ENCODE data around the gene AGO1.
"Not testable (repeated sequence)": the region's sequence is repeated elsewhere in the genome, so short reads cannot be mapped to it uniquely, and the experiment has no call there.

AGO1 gene

GRCh38 chr1:35929730-35930592, 47.0 kb downstream of the AGO1 start:
- H3K27ac Mint-ChIP-seq = peak overlapping the region; percentile 98 to 99
- peak overlapping the region; percentile 88 to 91 for H3K4me3 Mint-ChIP-seq
- no peaks in the 10 kb centered on the region for H3K9me3 Mint-ChIP-seq
- DNase-seq (peak; percentile 11 to 33), ATAC-seq (peak; percentile 4)
- H3K27me3 Mint-ChIP-seq = no peaks in the 10 kb centered on the region
- H3K4me1 Mint-ChIP-seq = peaks cover 38% of the 10 kb centered on the region

- Mint-ChIP-seq H3K4me3 (peak within 1 kb of the TSS; percentile 96 to 97), H3K27ac (peak within 1 kb of the TSS; percentile 98 to 99), H3K27me3 (no peaks in the 10 kb centered on the region), H3K9me3 (no peaks in the 10 kb centered on the region), H3K4me1 (peaks cover 38% of the 10 kb centered on the region)
- ATAC-seq (peak; percentile 96), DNase-seq (peak; percentile 93 to 94)
These were observed 47.8 kb downstream of the AGO1 start, which contains the start of gene AGO3 for GRCh38 chr1:35930593-35931445. Gene AGO3, plus strand, starts transcription at chr1:35931105. Its CDS starts 322 bp downstream, at chr1:35931427.

- Mint-ChIP-seq H3K9me3 (no peaks in the 10 kb centered on the region), H3K27me3 (no peaks in the 10 kb centered on the region), H3K27ac (peak overlapping the region; percentile 94 to 97), H3K4me3 (peak overlapping the region; percentile 96 to 97), H3K4me1 (peaks cover 45% of the 10 kb centered on the region)
- no peak for ATAC-seq
- no peak for DNase-seq
These were observed 48.6 kb downstream of the AGO1 start for GRCh38 chr1:35931446-35932157.

- no peak for DNase-seq
- Mint-ChIP-seq H3K27ac (peak overlapping the region in 1 of 2 donors; percentile 63), H3K4me3 (peak overlapping the region; percentile 96 to 97), H3K27me3 (no peaks in the 10 kb centered on the region), H3K9me3 (no peaks in the 10 kb centered on the region), H3K4me1 (peaks cover 45% of the 10 kb centered on the region)
- ATAC-seq = no peak
These were observed 49.2 kb downstream of the AGO1 start for GRCh38 chr1:35932158-35932636.

- ATAC-seq (no peak), DNase-seq (no peak)
- H3K27ac Mint-ChIP-seq = no peak overlapping the region
- H3K4me1 Mint-ChIP-seq = peaks cover 45% of the 10 kb centered on the region
- peak overlapping the region; percentile 52 to 97 for H3K4me3 Mint-ChIP-seq
- no peaks in the 10 kb centered on the region for H3K9me3 Mint-ChIP-seq
- H3K27me3 Mint-ChIP-seq = no peaks in the 10 kb centered on the region
These were observed 49.9 kb downstream of the AGO1 start for GRCh38 chr1:35932941-35933340.

- no peaks in the 10 kb centered on the region for H3K27me3 Mint-ChIP-seq
- no peak for ATAC-seq
- DNase-seq = no peak
- no peak overlapping the region for H3K27ac Mint-ChIP-seq
- H3K4me1 Mint-ChIP-seq = peaks cover 38% of the 10 kb centered on the region
- H3K9me3 Mint-ChIP-seq = no peaks in the 10 kb centered on the region
- no peak overlapping the region for H3K4me3 Mint-ChIP-seq
These were observed 52.7 kb downstream of the AGO1 start for GRCh38 chr1:35935442-35936388.

GRCh38 chr1:35936838-35937237, 53.8 kb downstream of the AGO1 start:
- ATAC-seq (no peak), DNase-seq (no peak)
- Mint-ChIP-seq H3K27ac (peak overlapping the region in 1 of 2 donors; percentile 48), H3K4me1 (peaks cover 48% of the 10 kb centered on the region), H3K27me3 (no peaks in the 10 kb centered on the region), H3K4me3 (no peak overlapping the region), H3K9me3 (no peaks in the 10 kb centered on the region)

- Mint-ChIP-seq H3K4me1 (peaks cover 48% of the 10 kb centered on the region), H3K4me3 (no peak overlapping the region), H3K9me3 (no peaks in the 10 kb centered on the region), H3K27ac (no peak overlapping the region), H3K27me3 (no peaks in the 10 kb centered on the region)
- no peak for ATAC-seq
- no peak for DNase-seq
These were observed 56.5 kb downstream of the AGO1 start for GRCh38 chr1:35939484-35939883.

- no peak for ATAC-seq
- Mint-ChIP-seq H3K4me3 (no peak overlapping the region), H3K27me3 (no peaks in the 10 kb centered on the region), H3K9me3 (no peaks in the 10 kb centered on the region), H3K27ac (peak overlapping the region in 1 of 2 donors; percentile 29), H3K4me1 (peaks cover 68% of the 10 kb centered on the region)
- no peak for DNase-seq
These were observed 62.3 kb downstream of the AGO1 start for GRCh38 chr1:35945327-35945726.

GRCh38 chr1:35947547-35947946, 64.5 kb downstream of the AGO1 start:
- Mint-ChIP-seq H3K9me3 (no peaks in the 10 kb centered on the region), H3K27ac (no peak overlapping the region), H3K4me1 (peaks cover 46% of the 10 kb centered on the region), H3K27me3 (no peaks in the 10 kb centered on the region), H3K4me3 (no peak overlapping the region)
- ATAC-seq = no peak
- DNase-seq = no peak

- Mint-ChIP-seq H3K27me3 (no peaks in the 10 kb centered on the region), H3K27ac (peak overlapping the region in 1 of 2 donors; percentile 19), H3K4me3 (no peak overlapping the region), H3K4me1 (no peaks in the 10 kb centered on the region), H3K9me3 (no peaks in the 10 kb centered on the region)
- no peak for DNase-seq
- no peak for ATAC-seq
These were observed 75.5 kb downstream of the AGO1 start for GRCh38 chr1:35958558-35958957.

GRCh38 chr1:35959304-35959703, 76.3 kb downstream of the AGO1 start:
- Mint-ChIP-seq H3K27me3 (no peaks in the 10 kb centered on the region), H3K9me3 (no peaks in the 10 kb centered on the region), H3K4me3 (no peak overlapping the region), H3K27ac (no peak overlapping the region), H3K4me1 (no peaks in the 10 kb centered on the region)
- DNase-seq = no peak
- no peak for ATAC-seq

- no peaks in the 10 kb centered on the region for H3K9me3 Mint-ChIP-seq
- H3K4me3 Mint-ChIP-seq = no peak overlapping the region
- no peak for ATAC-seq
- DNase-seq = no peak
- H3K4me1 Mint-ChIP-seq = no peaks in the 10 kb centered on the region
- no peaks in the 10 kb centered on the region for H3K27me3 Mint-ChIP-seq
- H3K27ac Mint-ChIP-seq = no peak overlapping the region
These were observed 79.9 kb downstream of the AGO1 start for GRCh38 chr1:35962952-35963351.

- DNase-seq, H3K4me3 Mint-ChIP-seq, H3K27me3 Mint-ChIP-seq, ATAC-seq, H3K27ac Mint-ChIP-seq, H3K4me1 Mint-ChIP-seq, H3K9me3 Mint-ChIP-seq: not testable (repeated sequence)
These were observed 81.3 kb downstream of the AGO1 start for GRCh38 chr1:35964277-35964676.

Measured in stimulated activated naive CD8-positive, alpha-beta T cell treated with anti-CD3 and anti-CD28 coated beads, Interleukin-15, amount 100 ng/mL, for 72 hours (primary cell).